DOHH2 (cell line): Measurements from ENCODE around the gene GPATCH2.

Source experiments
- EZH2phosphoT487 ChIP-seq: fragments of 200-600 bp; sonication (generic); IDR thresholded peaks from 2 replicates; pipeline ENCODE4 v1.6.1; 2017; ENCODE audit warnings: borderline replicate concordance, mild to moderate bottlenecking, antibody characterized with exemption, low read length, moderate library complexity, mixed read lengths
- TF ChIP-seq, protein P1 (sequence below): fragments of 200-600 bp; sonication (generic); IDR thresholded peaks from one replicate; pipeline ENCODE4 v1.5.1; 2014; ENCODE audit warnings: antibody characterized with exemption, mild to moderate bottlenecking, low read depth, low read length; ENCODE audit not compliant: poor library complexity, severe bottlenecking

GRCh38 chr1:217465102-217465501 is 165.8 kb downstream of the GPATCH2 start:
- TF ChIP-seq, protein P1, sequence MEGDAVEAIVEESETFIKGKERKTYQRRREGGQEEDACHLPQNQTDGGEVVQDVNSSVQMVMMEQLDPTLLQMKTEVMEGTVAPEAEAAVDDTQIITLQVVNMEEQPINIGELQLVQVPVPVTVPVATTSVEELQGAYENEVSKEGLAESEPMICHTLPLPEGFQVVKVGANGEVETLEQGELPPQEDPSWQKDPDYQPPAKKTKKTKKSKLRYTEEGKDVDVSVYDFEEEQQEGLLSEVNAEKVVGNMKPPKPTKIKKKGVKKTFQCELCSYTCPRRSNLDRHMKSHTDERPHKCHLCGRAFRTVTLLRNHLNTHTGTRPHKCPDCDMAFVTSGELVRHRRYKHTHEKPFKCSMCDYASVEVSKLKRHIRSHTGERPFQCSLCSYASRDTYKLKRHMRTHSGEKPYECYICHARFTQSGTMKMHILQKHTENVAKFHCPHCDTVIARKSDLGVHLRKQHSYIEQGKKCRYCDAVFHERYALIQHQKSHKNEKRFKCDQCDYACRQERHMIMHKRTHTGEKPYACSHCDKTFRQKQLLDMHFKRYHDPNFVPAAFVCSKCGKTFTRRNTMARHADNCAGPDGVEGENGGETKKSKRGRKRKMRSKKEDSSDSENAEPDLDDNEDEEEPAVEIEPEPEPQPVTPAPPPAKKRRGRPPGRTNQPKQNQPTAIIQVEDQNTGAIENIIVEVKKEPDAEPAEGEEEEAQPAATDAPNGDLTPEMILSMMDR: no peak
- no peak for TF ChIP-seq EZH2phosphoT487
